HG03280 (cell line): ENCODE data around the gene NXPE3.
"Not testable (repeated sequence)": the region's sequence is repeated elsewhere in the genome, so short reads cannot be mapped to it uniquely, and the experiment has no call there.

Source experiments
- ATAC-seq: cut with Tn5 transposase; IDR thresholded peaks from one replicate; pipeline ENCODE4 v1.9.1; 2021; ENCODE audit warnings: mild to moderate bottlenecking, moderate library complexity; ENCODE audit not compliant: unreplicated experiment

NXPE3 gene

DNA sequence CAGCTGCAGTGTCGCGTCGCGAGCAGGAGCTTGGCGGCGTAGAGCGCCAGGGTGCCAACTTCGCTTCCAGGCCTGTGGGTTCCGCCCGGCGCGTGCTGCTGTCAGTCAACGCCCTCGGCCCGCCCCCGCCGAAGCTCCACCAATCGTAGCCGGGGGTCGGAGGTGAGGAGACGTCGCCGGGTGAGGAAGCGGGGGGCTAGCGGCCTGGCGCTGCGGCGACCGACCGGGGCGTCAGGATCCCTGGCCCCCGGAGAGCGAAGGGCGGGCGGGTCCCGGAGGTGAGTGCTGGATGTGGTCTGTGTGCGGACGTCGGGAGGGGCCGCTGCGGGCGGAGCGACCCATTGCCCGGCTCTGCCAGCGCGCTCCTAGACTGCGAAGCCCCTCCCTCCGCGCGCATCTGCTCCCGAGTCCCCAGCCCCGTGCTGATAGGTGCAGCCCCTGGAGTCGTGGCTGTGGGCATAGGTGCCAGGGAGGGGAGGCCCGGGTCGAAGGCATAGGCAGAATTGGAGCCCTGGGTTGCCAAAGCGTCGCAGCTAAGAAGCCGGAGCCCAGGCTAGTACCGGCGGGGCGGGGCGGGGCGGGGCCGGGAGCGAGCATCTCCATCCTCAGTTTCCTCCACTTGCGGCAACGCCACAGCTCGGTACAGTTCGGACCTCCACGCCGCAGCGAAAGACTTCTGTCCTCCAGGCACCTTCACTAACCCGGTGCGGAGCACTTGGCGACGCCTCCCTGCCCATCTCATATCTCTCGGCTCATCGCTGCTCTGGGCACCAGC lies at the start of gene NXPE3:
TSS of gene NXPE3 (plus strand) at position 165 of the 775 bp plus-strand sequence. CDS start 6,386 bp downstream, outside the sequence.
- ATAC-seq: peak; percentile 93

DNA sequence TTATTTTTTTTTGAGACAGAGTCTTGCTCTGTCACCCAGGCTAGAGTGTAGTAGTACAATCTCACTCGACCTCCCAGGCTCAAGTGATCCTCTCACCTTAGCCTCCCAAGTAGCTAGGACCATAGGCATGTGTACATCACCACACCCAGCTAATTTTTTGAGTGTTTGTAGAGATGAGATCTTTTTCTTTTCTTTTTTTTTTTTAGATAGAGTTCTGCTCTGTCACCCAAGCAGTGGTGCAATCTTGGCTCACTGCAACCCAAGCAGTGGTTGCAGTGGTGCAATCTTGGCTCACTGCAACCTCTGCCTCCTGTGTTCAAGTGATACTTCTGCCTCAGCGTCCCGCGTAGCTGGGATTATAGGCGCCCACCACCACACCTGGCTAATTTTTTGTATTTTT lies 49.4 kb upstream of the NXPE3 start:
- no peak for ATAC-seq

DNA sequence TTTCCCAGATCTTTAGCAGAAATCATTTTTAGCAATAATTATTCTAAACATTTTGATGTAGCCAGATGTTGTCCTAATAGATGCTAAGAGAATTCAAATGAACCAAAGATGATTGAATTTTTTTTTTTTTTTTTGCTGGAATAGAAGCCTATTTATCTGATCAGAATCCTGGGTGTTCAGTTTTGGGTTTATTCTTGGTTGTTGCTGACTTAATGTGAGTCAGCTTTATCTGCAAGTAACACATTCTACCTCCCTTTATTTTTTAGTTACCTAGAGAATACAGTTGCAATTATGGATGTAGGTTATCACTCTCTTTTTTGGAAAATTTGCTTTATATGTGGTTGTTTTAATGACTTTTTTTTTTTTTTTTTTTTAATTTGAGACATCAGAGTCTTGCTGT lies 48.2 kb upstream of the NXPE3 start:
- ATAC-seq: no peak

DNA sequence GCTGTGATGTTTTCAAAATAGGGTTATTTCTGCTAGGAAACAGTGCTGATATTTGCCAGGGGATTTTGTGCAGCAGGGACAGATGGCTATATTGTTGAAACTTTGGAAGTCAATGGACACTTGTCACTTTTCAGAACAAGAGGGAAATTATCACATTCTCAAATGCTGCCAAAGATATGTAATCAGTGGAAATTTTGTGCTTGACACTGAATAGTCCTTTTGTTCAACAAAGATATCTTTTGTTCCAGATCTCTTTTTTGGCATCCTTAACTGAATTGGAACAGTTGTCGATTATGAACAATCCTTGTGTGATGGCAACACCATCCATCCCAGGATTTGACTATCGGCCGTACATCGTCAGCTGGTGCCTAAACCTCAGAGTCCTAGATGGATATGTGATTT lies 46.8 kb upstream of the NXPE3 start:
- ATAC-seq: no peak

DNA sequence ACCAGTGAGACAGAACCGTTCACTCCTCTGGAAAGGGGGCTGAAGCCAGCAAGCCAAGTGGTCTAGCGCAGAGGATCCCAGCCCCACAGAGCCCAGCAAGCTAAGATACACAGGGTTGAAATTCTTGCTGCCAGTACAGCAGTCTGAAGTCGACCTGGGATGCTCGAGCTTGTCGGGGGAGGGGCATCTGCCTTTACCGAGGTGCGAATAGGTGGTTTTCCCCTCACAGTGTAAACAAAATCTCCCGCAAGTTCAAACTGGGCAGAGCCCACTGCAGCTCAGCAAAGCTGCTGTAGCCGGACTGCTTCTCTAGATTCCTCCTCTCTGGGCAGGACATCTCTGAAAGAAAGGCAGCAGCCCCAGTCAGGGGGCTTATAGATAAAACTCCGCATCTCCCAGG lies 43.2 kb upstream of the NXPE3 start:
- no peak for ATAC-seq

DNA sequence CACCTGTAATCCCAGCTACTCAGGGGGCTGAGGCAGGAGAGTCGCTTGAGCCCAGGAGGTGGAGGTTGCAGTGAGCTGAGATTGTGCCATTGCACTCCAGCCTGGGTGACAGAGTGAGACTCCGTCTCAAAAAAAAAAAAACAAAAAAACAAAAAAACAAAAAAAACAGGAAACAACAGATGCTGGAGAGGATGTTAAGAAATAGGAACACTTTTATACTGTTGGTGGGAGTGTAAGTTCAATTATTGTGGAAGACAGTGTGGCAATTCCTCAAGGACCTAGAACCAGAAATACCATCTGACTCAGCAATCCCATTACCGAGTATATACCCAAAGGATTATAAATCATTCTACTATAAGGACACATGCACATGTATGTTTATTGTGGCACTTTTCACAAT lies 37.1 kb upstream of the NXPE3 start:
- ATAC-seq: not testable (repeated sequence)

DNA sequence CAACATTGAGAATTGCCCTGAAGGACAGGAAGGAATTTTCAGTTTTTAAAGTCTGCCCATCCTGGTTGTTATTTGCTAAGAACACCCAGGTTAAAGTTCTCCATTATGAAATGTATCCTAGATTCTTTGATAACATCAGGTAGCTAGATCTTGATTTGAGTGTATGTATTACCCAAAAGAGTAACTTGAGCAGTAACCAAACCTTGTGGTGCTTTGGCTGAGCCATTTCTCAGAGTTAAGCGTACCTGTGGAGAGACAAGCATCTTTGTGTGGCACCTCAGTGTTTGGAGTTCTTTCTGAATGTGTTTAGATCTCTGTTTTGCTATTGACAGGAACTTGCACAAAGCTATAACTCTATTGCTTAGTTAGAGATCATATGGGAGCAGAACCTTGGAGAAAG lies 34.2 kb upstream of the NXPE3 start:
- ATAC-seq: no peak

DNA sequence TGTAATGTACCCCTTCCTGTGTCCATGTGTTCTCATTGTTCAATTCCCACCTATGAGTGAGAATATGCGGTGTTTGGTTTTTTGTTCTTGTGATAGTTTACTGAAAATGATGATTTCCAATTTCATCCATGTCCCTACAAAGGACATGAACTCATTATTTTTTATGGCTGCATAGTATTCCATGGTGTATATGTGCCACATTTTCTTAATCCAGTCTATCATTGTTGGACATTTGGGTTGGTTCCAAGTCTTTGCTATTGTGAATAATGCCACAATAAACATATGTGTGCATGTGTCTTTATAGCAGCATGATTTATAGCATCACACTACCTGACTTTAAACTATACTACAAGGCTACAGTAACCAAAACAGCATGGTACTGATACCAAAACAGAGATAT lies 33.1 kb upstream of the NXPE3 start:
- ATAC-seq: not testable (repeated sequence)

DNA sequence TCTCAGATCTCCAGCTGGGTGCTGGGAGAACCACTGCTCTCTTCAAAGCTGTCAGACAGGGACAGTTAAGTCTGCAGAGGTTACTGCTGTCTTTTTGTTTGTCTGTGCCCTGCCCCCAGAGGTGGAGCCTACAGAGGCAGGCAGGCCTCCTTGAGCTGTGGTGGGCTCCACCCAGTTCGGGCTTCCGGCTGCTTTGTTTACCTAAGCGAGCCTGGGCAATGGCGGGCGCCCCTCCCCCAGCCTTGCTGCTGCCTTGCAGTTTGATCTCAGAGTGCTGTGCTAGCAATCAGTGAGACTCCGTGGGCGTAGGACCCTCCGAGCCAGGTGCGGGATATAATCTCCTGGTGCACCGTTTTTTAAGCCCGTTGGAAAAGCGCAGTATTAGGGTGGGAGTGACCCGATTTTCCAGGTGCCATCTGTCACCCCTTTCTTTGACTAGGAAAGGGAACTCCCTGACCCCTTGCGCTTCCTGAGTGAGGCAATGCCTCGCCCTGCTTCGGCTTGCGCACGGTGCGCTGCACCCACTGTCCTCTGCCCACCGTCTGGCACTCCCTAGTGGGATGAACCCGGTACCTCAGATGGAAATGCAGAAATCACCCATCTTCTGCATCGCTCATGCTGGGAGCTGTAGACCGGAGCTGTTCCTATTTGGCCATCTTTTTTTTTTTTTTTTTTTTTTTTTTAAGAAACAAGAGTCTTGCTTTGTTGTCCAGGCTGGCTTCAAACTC lies 25.5 kb upstream of the NXPE3 start:
- not testable (repeated sequence) for ATAC-seq

DNA sequence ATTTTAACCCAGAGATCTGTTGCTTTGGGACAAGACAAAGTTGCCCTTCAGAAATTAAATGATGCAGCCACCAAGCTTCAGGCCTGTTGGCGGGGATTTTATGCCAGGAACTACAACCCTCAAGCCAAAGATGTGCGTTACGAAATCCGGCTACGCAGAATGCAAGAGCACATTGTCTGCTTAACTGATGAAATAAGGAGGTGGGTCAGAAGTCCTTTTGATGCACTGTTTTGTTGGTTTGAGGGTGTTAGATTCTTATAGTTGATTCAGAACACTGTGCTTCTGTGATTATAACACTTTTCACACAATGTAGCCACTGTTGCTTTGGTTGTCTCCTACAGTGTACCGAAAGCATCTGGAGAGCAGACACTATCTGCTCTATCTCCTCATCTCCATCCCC lies 20.8 kb upstream of the NXPE3 start:
- no peak for ATAC-seq

DNA sequence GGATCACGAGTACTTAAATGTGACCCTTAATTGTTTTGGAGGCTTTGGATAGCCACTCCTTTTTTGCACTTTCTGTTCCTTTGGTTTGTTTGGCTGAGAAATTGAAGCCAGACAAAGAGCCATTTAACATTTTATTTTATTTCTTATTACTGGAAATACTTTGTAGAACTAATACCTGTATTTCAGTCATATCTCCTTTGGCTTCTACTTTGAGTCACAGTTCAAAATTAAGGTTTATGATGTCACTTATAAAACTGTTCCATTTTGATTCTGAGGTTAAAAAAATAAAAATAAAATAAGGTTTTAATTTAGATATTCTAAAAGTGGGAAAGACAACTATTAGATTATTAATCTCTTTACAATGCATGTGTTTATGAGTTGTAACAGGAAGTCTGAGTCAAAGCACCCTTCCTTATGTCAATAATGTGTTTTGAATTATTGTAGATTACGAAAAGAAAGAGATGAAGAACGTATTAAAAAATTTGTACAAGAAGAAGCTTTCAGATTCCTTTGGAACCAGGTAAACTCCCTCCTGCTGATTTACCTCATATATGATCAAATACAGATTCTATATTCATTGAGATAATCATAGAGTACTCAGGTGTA lies 16.9 kb upstream of the NXPE3 start:
- no peak for ATAC-seq

DNA sequence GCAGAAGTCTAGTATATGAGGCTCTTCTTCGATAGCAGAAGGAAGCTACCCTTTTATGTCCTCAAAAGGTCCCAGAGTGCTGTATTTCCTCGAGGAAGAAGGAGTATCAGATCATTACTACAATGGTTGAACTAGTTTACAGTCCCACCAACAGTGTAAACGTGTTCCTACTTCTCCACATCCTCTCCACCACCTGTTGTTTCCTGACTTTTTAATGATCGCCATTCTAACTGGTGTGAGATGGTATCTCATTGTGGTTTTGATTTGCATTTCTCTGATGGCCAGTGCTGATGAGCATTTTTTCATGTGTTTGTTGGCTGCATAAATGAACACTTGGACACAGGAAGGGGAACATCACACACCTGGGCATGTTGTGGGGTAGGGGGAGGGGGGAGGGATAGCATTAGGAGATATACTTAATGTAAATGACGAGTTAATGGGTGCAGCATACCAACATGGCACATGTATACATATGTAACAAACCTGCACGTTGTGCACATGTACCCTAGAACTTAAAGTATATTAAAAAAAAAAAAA lies 1.2 kb upstream of the NXPE3 start:
- not testable (repeated sequence) for ATAC-seq

DNA sequence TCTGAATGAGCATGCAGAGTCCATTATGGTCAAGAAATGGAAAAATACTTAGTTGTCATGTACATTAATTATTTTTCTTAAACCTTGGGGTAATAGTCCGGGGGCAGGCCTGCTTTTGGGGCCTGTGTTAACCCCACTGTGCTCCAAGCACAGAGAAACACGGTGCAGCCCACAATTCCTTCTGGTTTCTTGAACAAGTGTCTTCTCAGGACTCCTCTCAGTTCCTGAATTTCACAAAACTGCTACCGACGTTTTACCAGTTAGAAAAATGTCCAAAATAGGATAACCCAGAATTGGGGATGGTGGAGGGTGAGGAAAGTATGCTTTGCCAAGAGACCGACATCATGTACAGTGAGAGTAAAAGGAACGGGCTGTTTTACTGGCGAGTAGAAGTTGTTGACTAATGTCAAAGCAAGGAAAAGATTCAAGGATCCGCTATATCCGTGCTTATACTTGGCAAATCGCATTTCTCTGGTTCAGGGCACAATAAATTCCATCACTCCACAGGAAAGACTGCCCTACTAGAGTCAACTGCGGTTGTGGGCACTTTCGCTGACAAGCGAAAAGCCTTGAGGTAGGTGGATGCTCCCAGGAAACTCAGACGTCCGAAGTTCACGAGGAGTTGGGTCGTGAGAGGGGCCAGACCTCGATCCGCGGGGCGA lies 495 bp upstream of the NXPE3 start:
- no peak for ATAC-seq

DNA sequence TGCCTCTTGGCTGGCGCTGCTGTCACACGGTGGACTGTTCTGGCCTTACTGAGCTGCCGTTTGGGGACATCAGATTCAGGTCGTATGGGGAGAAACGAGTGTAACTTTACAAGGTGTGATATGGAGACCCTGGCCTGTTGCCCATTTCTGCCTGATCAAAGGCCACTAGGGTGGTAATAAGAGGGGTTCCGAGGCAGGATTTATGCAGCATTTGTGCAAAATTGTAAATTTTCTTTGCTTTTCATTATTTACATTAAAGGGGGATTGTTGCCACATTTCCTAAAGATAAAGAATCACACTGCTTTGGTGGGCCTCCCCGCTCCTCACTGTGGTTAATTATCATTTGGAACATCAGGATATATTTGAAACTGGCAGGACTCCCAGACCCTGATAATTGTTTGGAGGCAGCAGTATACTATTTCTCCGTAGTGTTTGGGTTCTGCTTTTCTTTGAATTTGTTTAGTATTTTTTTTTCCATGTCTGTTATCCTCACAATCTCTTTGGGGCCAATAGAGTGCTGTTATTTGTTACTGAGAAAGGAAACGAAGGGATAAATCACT lies 891 bp downstream of the NXPE3 start:
- no peak for ATAC-seq

DNA sequence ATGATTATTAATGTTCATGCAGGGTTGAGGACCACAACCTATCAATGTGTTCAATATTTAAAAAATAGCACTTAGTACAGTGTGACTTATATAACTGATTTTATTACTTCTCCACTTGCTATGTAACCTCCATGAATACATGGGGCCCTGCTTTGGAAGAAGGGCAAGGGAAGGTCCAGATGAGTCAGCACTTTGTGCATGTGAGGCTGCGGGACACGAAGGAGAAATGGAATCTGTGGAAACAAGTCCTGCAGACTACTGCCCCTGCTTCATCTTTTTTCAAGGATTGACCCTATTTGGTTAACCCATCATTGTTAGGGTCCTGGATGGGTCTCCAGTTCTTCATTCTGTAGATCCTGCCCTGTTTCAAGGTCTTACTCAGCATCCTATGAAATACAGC lies 1.6 kb downstream of the NXPE3 start:
- no peak for ATAC-seq

DNA sequence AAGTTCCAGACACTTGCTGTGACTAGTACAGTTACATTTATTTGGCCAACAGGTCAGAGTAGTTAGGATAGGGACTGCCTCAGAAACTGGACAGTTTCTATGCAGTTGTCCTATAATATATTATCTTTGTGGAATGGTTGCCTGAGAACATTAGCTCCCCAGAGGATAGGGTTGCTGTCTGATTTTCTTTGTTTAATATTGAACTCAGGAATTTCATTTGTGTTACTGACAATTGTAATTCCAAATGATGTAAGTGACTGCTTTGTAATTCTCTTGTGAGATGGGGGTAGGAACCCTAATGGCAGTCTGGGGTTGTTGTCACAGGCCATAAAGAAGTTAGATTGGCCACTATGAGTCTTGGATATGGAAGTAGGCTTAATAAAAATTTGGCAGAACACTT lies 2.2 kb downstream of the NXPE3 start:
- no peak for ATAC-seq

DNA sequence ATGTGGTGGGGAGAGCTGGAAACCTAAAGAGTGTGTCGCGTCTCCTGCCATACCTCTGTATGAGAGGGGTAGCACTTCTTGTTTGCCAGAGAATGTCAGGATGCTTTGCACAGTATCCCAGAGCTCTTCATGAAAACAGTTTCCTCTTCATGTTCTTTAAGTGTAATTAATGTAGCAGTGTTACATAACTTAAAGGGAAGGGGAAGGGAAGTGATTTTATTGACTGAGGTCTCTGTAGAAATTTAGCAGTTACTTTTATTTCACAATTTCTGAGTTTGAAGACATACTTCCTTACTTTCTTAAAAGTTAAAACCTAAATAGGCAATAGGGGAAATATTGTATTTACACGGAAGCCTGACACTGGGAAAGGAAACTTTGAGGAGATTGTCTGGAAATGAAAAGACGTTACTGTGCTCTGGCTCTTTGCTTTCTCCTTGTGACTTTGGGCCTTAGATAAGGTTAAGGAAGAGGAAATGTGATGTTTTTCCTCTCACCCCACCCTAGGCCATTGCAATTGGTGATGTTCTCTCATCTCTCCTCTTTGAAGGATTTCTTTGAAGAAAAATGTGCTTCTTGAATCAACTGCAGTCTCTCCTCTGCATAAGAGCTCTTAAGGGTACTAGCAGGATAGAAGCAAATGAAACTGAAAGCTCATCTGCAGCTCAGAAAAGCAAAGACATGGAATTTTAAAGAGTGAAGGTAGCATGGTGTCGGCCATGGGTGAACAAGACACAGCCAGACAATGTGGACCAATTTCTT lies 6.0 kb downstream of the NXPE3 start:
- ATAC-seq: no peak

DNA sequence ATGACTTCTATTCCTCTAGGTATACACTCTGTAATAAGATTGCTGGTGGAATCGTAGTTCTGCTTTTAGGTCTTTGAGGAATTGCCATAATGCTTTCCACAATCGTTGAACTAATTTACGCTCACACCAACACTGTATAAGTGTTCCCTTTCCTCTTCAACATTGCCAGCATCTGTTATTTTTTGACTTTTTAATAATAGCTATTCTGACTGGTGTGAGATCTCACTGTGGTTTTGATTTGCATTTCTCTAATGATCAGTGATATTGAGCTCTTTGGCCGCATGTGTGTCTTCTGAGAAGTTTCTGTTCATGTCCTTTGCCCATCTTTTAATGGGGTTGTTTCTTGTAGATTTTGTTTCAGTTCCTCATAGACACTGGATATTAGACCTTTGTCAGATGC lies 12.8 kb downstream of the NXPE3 start:
- ATAC-seq: peak; percentile 97

DNA sequence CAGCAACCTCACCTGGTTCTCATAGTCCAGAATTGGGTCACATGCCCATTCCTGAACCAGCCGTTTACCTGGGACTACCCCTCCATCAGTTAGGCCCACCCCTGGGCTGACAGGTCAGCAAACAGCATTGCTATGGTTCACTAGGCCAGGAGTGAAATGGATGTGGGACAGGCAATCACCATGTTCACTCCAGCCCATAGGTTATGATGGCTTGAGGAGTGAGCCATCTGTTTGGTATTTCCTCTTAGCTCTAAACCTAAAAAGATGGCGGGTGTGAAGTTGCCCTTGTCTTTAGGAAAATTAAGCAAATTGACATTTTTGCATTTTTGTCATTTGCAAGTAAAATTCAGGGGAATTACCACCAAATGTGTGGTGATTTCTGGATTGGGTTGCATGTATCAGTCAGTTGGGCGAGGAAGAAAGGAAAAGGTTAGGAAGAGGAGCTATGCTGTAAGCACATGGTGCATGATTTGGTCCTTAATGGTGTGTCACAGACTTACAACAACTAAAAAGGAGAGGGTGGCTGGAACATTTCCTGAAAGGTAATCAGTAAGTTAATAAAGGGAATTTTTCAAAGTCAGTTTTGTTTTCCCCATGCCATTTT lies 17.2 kb downstream of the NXPE3 start:
- ATAC-seq: no peak

DNA sequence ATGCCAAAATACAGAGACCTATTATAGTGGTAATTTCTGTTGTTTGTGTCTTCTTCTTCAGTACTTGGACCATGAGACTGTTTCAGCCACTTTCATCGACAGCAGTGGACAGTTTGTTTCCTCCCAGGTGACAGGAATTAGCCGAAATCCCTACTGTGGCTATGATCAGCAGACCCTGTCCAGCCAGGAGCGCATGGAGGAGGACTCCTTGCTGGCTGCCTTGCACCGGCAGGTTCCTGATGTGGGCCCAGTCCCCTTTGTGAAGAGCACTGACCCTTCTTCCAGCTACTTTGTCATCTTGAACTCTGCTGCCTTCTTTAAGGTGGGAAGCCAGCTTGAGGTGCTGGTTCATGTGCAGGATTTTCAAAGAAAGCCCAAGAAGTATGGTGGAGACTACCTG lies 22.2 kb downstream of the NXPE3 start:
- no peak for ATAC-seq
